ENCODE data around the gene ABCB9. TPM values are rescaled to one million over a fixed set of nuclear protein-coding genes. Genes with fewer than 3 reads are reported as not detected.

ABCB9 gene
- total RNA-seq, 1 donor from 2014 or later = 4.2 TPM

- H3K27me3 ChIP-seq = no peaks in the 10 kb centered on the region
- peak overlapping the region; percentile 83 for H3K27ac ChIP-seq
- intact Hi-C loops (cut with DNase I) = loop anchor here (5.0 kb wide), 1 partner anchor 250 kb away; the partner anchor contains the start of genes MPHOSPH9 and MTRFR
- peak overlapping the region; percentile 81 to 93 for H3K4me3 ChIP-seq
- H3K36me3 ChIP-seq = peaks cover 0 to 23% of the 10 kb centered on the region in 2 donors
- no peak for DNase-seq (ENCODE audit: extremely low spot score in 2 of 2)
- H3K4me1 ChIP-seq = peaks cover 73% of the 10 kb centered on the region
- H3K9me3 ChIP-seq = no peaks in the 10 kb centered on the region
- TF ChIP-seq POLR2AphosphoS5 (IDR thresholded peaks at IDR 0.05; ENCODE audit: insufficient read depth in 1 of 2, low read depth in 1 of 2) = no peak
- no peak for TF ChIP-seq POLR2A (IDR thresholded peaks at IDR 0.05)
- no peak for TF ChIP-seq CTCF (IDR thresholded peaks at IDR 0.05)
Observed at GRCh38 chr12:122982477-122982815, 16.2 kb upstream of the ABCB9 start.

- Histone ChIP-seq H3K27me3 (no peaks in the 10 kb centered on the region), H3K4me3 (peak overlapping the region; percentile 81 to 93), H3K4me1 (peaks cover 79% of the 10 kb centered on the region), H3K27ac (peak overlapping the region; percentile 83), H3K36me3 (peaks cover 0 to 18% of the 10 kb centered on the region in 2 donors), H3K9me3 (no peaks in the 10 kb centered on the region)
- no peak for DNase-seq (ENCODE audit: extremely low spot score in 2 of 2)
- intact Hi-C loops (cut with DNase I) = loop anchor here (5.0 kb wide), 1 partner anchor 250 kb away; the partner anchor contains the start of genes MPHOSPH9 and MTRFR
- no peak for TF ChIP-seq CTCF (IDR thresholded peaks at IDR 0.05)
- no peak for TF ChIP-seq POLR2A (IDR thresholded peaks at IDR 0.05)
- no peak for TF ChIP-seq POLR2AphosphoS5 (IDR thresholded peaks at IDR 0.05; ENCODE audit: insufficient read depth in 1 of 2, low read depth in 1 of 2)
Observed at GRCh38 chr12:122981587-122982476, 15.6 kb upstream of the ABCB9 start.

GRCh38 chr12:122981036-122981471 is 14.8 kb upstream of the ABCB9 start:
- DNase-seq (ENCODE audit: extremely low spot score in 2 of 2) = no peak
- Histone ChIP-seq H3K27ac (peak overlapping the region; percentile 83), H3K27me3 (no peaks in the 10 kb centered on the region), H3K36me3 (peaks cover 0 to 11% of the 10 kb centered on the region in 2 donors), H3K4me3 (peak overlapping the region; percentile 81 to 93), H3K4me1 (peaks cover 87% of the 10 kb centered on the region), H3K9me3 (no peaks in the 10 kb centered on the region)
- intact Hi-C loops (cut with DNase I) = loop anchor here (5.0 kb wide), 1 partner anchor 251 kb away; the partner anchor contains the start of genes MPHOSPH9 and MTRFR
- TF ChIP-seq POLR2A (IDR thresholded peaks at IDR 0.05) (no peak), POLR2AphosphoS5 (IDR thresholded peaks at IDR 0.05; ENCODE audit: insufficient read depth in 1 of 2, low read depth in 1 of 2) (no peak), CTCF (IDR thresholded peaks at IDR 0.05) (no peak)

- Histone ChIP-seq H3K9me3 (no peaks in the 10 kb centered on the region), H3K4me3 (peak within 1 kb of the TSS; percentile 81 to 93), H3K27ac (peak within 1 kb of the TSS; percentile 83), H3K27me3 (no peaks in the 10 kb centered on the region), H3K36me3 (peaks cover 0 to 6% of the 10 kb centered on the region in 2 donors), H3K4me1 (peaks cover 92% of the 10 kb centered on the region)
- intact Hi-C loops (cut with DNase I) = loop anchor here (5.0 kb wide), 1 partner anchor 252 kb away; the partner anchor contains the start of genes MPHOSPH9 and MTRFR
- no peak for DNase-seq (ENCODE audit: extremely low spot score in 2 of 2)
- TF ChIP-seq POLR2AphosphoS5 (IDR thresholded peaks at IDR 0.05; ENCODE audit: insufficient read depth in 1 of 2, low read depth in 1 of 2) = peak in 1 of 2 donors; percentile 50
- no peak for TF ChIP-seq CTCF (IDR thresholded peaks at IDR 0.05)
- peak in 1 of 2 donors; percentile 76 for TF ChIP-seq POLR2A (IDR thresholded peaks at IDR 0.05)
Observed at GRCh38 chr12:122980183-122981035, 14.1 kb upstream of the ABCB9 start, which contains the start of gene ARL6IP4. Gene ARL6IP4 (plus strand): TSS chr12:122980681. CDS start chr12:122981140, 459 bp downstream.
